HPDE6-E6E7 (cell line): ENCODE measurements around the gene HNRNPF.
A peak's percentile ranks its signal among the peaks of the same experiment; 100 is the strongest.
"Not testable (repeated sequence)": the region's sequence is repeated elsewhere in the genome, so short reads cannot be mapped to it uniquely, and the experiment has no call there.

Source experiments
- DNase-seq: peaks from one replicate; pipeline ENCODE4 v3.0.0; 2011; ENCODE audit warnings: missing footprints; ENCODE audit errors: extremely low spot score

The HNRNPF gene, protein sequence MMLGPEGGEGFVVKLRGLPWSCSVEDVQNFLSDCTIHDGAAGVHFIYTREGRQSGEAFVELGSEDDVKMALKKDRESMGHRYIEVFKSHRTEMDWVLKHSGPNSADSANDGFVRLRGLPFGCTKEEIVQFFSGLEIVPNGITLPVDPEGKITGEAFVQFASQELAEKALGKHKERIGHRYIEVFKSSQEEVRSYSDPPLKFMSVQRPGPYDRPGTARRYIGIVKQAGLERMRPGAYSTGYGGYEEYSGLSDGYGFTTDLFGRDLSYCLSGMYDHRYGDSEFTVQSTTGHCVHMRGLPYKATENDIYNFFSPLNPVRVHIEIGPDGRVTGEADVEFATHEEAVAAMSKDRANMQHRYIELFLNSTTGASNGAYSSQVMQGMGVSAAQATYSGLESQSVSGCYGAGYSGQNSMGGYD

DNA sequence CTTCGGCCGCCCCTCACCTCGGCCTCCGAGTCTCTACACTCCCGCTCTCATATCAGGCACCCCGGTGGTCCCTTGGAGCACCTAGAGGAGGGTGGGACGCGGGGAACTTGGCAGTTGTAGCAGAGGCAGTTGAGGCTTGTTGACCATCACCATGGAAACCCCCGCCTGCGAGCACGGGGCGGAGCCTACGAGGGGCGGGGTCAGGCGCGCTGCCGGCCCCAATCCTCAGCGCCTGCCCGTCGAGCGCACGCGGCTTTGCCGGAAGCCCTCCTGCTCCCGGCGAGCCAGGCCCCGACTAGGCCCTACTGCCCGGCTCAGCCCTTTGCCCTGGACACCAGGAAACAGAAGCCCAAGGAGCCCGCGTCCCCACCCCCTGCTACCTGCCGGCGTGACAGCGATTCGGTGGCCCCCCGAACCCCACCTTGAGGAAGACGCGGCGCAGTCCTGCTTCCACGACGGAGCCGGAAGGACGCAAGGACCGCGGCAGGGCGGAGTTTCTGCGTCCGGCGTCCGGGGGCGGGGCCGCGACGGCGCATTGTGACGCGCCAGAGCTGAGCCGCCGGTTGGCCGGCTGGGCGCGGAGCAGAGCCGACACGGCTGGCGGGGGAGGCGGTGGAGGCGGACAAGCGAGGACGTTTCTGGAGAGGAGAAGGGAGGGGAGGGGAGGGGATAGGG lies at the start of gene HNRNPF:
TSS of gene HNRNPF (minus strand) at position 477 of the 675 bp plus-strand sequence. CDS start 21,302 bp downstream, outside the sequence.
- peak; percentile 84 for DNase-seq

DNA sequence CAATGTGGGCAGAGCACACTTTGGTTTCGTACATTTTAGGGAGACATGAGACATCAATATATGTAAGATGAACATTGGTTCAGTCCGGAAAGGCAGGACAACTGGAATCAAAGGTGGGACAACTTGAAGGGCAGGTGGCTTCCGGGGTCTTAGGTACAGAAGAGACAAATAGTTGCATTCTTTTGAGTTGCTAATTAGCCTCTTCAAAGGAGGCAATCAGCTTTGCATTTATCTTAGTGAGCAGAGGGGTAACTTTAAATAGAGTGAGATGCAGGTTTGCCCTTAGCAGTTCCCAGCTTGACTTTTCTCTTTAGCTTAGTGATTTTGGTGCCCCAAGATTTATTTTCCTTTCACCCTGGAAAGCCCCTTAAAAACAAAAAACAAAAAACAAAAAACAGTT lies 49.2 kb upstream of the HNRNPF start:
- DNase-seq: no peak

DNA sequence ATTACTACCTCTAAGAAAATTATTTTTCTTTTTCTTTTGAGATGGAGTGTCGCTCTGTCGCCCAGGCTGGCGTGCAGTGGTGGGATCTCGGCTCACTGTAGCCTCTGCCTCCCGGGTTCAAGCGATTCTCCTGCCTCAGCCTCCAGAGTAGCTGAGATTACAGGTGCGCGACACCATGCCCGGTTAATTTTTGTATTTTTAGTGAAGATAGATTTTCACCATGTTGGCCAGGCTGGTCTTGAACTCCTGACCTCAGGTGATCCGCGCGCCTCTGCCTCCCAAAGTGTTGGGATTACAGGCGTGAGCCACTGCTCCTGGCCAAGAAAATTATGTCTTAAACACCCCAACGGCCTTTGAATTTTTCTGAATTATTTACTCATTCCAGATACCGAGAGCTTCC lies 47.6 kb upstream of the HNRNPF start:
- not testable (repeated sequence) for DNase-seq

DNA sequence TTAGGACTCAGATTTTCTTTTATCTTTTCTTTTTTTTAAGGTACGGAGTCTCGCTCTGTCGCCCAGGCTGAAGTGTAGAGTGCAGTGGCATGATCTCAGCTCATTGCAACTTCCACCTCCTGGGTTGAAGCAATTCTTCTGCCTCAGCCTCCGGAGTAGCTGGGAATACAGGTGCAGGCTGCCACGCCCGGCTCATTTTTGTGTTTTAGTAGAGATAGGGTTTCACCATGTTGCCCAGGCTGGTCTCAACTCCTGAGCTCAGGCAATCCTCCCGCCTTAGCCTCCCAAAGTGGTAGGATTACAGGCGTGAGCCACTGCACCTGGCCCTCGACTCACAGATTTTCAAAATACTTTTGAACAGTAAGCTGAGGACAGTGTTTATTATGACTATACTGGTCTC lies 45.0 kb upstream of the HNRNPF start:
- DNase-seq: not testable (repeated sequence)

DNA sequence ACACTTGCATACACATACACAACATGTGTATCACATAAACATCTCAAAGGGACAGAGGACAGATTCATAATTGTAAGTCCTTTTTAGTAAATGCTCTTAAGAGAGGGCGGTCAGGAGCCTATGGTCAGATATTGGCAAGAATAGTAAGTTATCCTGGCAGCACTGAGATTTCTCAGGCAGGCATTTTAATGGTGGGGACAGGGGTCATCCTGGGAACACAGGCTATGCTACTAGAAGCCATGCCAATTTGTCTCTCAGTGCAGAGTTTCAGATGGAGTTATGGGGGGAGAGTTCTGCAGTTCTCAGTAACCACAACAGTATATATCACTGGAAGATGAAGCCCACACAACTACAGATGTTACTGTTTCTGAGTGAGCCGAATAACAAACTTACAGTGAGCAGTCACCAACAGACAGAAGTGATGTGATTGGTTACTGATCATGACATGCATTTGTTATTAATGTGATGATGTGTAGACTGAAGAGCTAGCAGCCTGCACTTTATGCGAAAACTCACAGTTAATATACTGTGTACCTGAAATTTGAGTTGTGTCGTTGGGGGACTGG lies 44.4 kb upstream of the HNRNPF start:
- DNase-seq: no peak

DNA sequence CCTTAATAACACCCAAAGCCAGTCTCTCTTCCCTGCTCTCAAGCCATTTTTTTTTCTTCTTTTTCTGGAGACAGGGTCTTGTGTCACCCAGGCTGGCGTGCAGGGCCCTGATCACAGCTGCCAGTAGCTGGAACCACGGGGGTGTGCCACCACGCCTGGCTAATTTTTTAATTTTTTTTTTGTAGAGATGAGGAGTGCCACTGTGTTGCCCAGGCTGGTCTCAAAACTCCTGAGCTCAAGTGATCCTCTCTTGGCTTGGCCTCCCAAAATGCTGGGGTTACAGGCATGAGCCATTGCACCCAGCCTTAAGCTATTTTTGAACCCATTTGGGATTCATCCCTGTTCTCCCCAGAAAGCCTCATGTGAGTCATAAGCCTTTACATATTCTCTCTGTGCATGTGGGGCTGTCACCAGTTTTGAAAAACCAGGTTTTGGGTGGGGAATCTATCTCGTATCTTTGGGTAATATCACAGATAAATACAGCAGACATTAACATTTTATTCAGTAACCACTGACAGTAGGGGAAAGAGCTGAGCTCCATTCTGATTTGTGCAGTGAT lies 43.4 kb upstream of the HNRNPF start:
- no peak for DNase-seq

DNA sequence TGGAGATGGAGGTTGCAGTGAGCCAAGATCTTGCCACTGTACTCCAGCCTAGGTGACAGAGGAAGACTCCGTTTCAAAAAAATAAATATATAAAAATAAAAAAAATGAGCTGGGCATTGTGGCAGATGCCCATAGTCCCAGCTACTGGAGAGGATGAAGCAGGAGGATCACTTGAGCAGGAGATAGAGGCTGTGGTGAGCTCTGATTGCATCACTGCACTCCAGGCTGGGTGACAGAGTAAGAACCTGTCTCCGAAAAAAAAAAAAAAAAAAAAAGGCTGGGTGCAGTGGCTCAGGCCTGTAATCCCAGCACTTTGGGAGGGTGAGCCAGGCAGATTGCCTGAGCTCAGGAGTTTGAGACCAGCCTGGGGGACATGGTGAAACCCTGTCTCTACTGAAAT lies 39.8 kb upstream of the HNRNPF start:
- DNase-seq: no peak

DNA sequence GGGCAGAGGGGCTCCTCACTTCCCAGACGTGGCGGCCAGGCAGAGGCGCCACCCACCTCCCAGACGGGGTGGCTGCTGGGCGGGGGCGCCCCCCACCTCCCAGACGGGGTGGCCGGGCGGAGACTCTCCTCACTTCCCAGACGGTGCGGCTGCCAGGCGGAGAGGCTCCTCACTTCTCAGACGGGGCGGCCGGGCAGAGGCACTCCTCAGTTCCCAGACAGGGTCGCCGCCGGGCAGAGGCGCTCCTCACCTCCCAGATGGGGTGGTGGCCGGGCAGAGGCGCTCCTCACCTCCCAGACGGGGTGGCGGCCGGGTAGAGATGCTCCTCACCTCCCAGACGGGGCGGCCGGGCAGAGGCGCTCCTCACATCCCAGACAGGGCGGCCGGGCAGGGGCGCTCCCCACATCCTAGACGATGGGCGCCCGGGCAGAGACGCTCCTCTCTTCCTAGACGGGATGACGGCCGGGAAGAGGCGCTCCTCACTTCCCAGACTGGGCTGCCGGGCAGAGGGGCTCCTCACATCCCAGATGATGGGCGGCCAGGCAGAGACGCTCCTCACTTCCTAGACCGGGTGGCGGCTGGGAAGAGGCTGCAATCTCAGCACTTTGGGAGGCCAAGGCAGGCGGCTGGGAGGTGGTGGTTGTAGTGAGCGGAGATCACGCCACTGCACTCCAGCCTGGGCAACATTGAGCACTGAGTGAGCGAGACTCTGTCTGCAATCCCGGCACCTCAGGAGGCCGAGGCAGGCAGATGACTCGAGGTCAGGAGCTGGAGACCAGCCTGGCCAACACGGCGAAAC lies 37.4 kb upstream of the HNRNPF start:
- DNase-seq: not testable (repeated sequence)

DNA sequence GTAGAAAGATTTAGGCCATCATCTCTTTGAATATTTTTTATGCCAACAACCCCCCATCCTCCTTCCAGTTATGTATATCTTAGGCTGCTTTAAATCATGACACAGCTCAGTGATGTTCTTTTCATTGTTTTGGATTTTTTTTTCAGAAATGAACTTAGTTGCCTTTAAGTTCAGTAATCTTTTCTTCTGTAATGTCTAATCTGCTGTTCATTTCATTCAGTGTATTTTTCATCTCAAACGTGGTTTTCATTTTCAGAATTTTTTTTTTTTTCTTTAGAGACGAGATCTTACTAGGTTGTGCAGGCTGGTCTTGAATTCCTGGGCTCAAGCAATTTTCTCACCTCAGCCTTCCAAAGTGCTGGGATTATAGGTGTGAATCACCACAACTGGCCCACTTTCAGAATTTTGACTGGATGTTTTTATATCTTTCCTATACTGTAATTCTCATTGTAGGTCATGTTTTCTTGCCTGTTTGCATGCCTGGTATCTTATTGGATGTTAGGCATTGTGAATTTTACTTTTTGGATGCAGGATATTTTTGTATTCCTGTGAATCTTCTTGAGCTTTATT lies 36.0 kb upstream of the HNRNPF start:
- no peak for DNase-seq

DNA sequence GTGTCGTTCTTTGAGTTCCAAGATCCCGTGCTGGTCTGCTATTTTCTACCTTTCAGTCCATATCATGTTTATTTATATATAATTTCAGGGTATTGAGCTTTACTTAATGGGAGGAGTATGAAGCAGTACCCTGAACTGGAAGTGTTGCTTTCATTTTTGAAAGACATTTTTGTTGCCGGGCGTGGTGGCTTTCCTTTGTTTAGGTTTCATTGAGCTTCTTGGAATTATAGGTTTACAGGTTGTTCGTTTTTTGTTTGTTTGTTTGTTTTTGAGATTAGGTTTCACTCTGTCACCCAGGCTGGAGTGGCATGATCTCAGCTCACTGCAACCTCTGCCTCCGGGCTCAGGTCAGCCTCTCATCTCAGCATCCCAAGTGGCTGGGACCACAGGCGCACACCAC lies 35.3 kb upstream of the HNRNPF start:
- DNase-seq: no peak

DNA sequence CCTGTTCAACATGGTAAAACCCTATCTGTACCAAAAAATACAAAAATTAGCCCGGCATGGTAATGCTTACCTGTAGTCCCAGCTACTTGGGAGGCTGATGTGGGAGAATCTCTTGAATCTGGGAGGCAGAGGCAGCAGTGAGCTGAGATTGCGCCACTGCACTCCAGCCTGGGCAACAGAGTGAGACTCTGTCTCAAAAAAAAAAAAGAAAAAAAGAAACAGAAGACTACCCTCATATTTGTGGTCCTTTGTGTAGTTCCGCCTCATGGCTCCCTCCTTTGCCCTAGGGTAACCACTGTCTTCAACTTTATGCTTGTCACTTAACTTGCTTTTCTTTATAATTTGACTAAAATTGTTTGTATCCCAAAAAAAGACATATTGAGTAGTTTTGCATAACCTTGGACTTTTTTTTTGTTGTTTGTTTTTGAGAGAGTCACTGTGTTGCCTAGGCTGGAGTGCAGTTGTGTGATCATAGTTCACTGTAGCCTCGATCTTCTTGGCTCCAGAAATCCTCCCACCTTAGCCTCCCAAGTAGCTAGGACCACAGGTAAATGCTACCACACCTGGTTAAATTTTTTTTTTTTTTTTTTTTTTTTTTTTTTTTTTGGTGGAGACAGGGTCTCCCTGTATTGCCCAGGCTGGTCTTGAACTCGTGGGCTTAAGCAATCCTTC lies 31.6 kb upstream of the HNRNPF start:
- no peak for DNase-seq

DNA sequence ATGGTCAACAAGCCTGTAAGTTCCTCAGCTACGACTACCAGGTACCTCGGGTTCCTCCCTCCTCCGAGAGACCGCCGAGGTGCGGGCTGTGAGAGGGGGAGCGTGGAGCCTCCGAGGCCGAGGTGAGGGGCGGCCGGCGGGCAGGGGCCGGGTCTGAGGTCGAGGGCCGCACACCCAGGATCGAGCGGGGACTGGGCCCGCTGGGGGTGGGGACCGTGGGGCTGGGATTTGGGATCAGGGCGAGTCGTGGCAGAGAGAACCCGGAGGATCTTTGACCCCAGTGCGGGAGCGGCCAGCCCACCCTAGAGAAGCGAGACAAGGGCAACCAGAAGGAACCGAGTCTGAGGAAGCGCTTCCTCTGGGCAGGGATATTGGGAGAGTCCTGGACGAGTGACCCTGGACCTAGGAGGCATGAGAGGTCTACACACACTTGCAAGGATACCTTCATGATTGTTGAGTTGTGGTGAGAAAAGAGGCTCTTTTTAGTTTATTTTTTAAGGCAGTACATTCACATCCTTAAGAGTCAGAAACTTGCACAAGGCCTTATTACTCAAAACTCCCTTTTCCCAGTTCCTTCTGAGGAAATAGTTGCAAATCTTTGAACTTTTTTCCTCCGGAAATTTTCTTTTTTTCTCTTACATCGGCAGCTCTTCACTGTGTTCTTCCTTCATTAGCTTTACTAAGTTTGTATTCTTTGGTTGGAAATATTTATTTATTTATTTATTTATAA lies 28.3 kb upstream of the HNRNPF start:
- no peak for DNase-seq

DNA sequence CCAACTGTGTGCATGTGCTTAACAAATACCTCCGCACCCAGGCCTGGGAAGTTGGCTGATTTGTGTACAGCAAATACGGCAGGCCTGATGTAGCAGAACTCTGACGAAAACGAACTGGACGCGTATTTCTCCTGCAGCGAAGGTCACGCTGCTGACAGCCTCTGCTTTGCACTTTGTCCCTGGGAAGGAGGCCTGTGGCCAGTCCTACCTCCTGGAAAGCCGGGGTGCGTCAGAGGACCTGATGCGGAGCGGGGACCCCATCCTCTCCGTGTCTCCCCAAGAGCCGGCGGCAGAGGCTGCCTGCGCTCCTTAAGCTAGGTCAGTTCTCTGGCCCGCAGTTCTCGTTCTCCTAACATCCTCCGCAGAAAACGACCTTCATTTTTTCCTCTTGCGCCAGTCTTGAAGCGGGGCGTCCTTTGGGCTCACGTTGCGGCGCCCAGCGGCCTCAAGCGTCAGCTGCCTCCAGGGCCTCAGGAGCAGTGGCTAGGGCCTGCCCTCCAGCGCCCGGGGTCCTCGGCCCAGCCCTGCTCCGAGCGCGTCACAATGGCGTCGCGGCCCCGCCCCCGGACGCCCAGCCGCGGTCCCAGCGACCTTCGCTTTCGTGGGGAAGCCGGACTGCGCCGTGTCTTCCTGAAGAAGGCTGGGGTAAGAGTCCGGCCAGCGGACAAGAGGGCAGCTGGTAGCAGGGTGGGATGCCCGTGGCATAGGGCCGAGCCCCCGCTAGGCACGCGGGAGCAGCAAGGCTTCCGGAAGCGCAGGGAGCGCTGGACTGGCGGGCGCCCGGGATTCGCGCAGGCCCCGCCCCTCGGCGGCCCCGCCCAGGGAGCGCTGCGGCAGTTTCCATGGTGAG lies 27.5 kb upstream of the HNRNPF start, which contains the start of gene ZNF487:
TSS of gene ZNF487 (plus strand) at position 821 of the 850 bp plus-strand sequence. CDS start 38,703 bp downstream, outside the sequence.
- DNase-seq: peak; percentile 85

DNA sequence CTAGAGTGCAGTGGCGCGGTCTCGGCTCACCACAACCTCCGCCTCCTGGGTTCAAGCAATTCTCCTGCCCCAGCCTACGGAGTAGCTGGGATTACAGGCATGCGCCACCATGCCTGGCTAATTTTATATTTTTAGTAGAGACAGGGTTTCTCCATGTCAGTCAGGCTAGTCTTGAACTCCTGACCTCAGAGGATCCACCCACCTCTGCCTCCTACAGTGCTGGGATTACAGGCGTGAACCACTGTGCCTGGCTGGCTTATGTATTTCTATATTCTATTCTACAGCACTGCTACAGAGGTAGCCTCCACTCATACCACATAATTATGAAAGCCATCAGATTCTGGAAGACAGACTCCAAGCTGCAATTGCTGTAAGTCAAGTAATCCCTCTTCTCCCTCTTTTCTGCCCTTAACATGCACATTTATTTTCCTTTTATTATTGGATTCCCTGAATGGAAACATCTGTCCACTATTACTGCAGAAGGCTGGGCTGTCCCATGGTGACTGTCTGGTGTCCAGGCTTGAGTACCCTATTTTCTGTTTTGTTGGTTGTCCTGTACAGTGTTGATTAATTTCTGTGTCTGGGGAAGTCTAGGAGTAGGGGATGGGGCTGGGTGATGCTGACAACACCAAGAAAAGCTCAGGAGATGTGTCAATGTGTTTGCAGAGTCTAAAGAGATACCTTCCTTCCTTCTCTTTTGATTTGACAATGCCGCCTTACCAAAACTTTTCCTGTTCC lies 22.1 kb upstream of the HNRNPF start:
- no peak for DNase-seq

DNA sequence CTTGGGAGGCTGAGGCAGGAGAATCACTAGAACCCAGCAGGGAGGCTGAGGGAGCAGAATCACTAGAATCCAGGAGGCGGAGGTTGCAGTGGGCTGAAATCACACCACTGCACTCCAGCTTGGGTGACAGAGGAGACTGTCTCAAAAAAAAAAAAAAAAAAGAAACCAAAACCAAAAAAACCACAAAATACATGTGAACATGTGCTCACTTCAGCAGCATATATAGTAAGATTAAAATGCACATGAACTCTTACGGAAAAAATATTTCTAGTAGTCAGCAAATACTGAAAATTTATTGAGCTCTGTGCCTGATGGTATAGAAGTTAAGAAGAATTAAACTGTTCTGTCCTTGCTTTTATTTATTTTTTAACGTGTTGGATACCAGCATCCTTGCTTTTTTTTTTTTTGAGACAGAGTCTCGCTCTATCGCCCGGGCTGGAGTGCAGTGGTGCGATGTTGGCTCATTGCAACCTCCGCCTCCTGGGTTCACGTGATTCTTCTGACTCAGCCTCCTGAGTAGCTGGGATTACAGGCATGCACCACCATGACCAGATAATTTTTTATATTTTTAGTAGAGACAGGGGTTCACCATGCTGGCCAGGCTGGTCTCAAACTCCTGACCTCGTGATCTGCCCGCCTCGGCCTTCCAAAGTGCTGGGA lies 18.3 kb upstream of the HNRNPF start:
- no peak for DNase-seq

DNA sequence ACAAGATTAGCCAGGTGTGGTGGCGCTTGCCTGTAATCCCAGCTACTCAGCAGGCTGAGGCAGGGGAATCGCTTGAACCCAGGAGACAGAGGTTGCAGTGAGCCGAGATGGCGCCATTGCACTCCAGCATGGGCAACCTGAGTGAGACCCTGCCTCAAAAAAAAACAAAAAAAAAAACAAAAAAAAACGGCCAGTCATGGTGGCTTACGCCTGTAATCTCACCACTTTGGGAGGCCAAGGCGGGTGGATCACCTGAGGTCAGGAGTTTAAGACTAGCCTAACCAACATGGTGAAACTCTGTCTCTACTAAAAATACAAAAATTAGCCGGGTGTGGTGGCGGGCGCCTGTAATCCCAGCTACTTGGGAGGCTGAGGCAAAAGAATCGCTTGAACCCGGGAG lies 17.5 kb upstream of the HNRNPF start:
- DNase-seq: not testable (repeated sequence)

DNA sequence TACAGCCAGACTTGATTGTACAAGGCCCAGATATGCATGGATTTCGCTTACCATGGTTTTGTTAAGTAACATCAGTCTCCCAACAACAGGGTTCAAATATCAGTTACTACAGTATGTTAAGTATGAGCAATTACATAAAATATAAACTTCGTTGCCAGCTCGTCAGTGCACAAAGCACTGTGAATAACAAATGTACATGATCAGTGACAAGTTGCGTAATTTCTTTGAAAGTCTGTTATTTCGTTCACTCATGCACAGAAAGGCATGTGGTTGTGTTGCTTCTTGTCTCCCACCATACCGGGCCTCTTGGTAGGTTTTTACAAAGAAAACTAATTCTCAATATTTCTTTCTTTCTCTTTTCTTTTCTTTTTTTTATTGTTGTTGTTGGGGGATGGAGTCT lies 15.4 kb upstream of the HNRNPF start:
- DNase-seq: no peak

DNA sequence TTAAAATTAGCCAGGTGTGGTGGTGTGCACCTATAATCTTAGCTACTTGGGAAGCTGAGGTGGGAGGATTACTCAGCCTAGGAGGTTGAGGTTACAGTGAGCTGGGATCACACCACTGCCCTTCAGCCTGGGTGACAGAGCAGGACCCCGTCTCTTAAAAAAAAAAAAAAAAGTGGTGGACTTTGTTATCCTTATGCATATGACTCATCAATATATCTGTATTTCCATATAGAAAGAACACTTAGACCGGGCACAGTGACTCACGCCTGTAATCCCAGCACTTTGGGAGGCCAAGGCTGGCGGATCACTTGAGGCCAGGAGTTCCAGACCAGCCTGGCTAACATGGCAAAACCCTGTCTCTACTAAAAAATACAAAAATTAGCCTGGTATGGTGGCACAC lies 13.0 kb upstream of the HNRNPF start:
- DNase-seq: not testable (repeated sequence)
